H1 (cell line): ENCODE data around the gene MMP24OS. TPM values are rescaled to one million over a fixed set of nuclear protein-coding genes. Genes with fewer than 3 reads are reported as not detected.

Experiments used
- CTCF ChIA-PET: fragments of 300-600 bp; sonication (Branson Sonifier 250); formaldehyde crosslinking; loops from one replicate; lab custom pipeline; 2021; ENCODE audit not compliant: partially characterized antibody; lab: Charles Lee
- POLR2A ChIA-PET: fragments of 300-600 bp; sonication (Branson Sonifier 250); formaldehyde crosslinking; loops from one replicate; lab custom pipeline; 2021; ENCODE audit warnings: inconsistent platforms; ENCODE audit not compliant: partially characterized antibody; lab: Charles Lee
- DNase-seq, 2 experiments: peaks; one replicate each; pipeline versions ENCODE4 v3.0.0 to v3.0.0-alpha.2; 2010 to 2022; ENCODE audit warnings: low spot score in 2 of 2, low read depth in 1 of 2, mixed read lengths in 1 of 2
- FAIRE-seq: peaks from 2 replicates; lab custom pipeline; 2011; peaks lifted over from hg19 to GRCh38; lab: Jason Lieb, UNC
- H2AFZ ChIP-seq: 2 replicates; pipeline ENCODE4 v1.8.1; 2012; ENCODE audit warnings: low read length, inconsistent platforms
- H2AK5ac ChIP-seq: 2 replicates; pipeline ENCODE4 v1.6.1; 2013; ENCODE audit warnings: low read depth, low read length
- H2BK120ac ChIP-seq: replicated peaks from 2 replicates; pipeline ENCODE3; 2013; ENCODE audit warnings: low read depth, low read length, inconsistent platforms
- H2BK12ac ChIP-seq: 2 replicates; pipeline ENCODE4 v1.6.1; 2013; ENCODE audit warnings: low read depth, low read length
- H2BK15ac ChIP-seq: 2 replicates; pipeline ENCODE4 v1.6.1; 2013; ENCODE audit warnings: low read length
- H2BK20ac ChIP-seq: 2 replicates; pipeline ENCODE4 v1.6.1; 2013; ENCODE audit warnings: low read length
- H2BK5ac ChIP-seq: 2 replicates; pipeline ENCODE4 v1.6.1; 2013; ENCODE audit warnings: low read depth, low read length
- H3K14ac ChIP-seq: 2 replicates; pipeline ENCODE4 v1.6.1; 2013; ENCODE audit warnings: inconsistent platforms; ENCODE audit not compliant: insufficient read length
- H3K18ac ChIP-seq: 2 replicates; pipeline ENCODE4 v1.6.1; 2013; ENCODE audit warnings: low read length; ENCODE audit errors: extremely low read depth
- H3K23ac ChIP-seq: 2 replicates; pipeline ENCODE4 v1.6.1; 2013; ENCODE audit warnings: inconsistent platforms; ENCODE audit not compliant: insufficient read length
- H3K23me2 ChIP-seq: 2 replicates; pipeline ENCODE4 v1.6.1; 2013; ENCODE audit warnings: low read depth, low read length
- H3K27ac ChIP-seq: 2 replicates; pipeline ENCODE4 v1.6.1; 2011; ENCODE audit warnings: low read depth, low read length, inconsistent platforms
- H3K27me3 ChIP-seq, 4 experiments: replicated peaks in 1 of 4; 1 replicate in 1 of 4; 2 replicates in 3 of 4; pipeline versions ENCODE4 v1.6.1 to v1.8.1; 2011 to 2013; ENCODE audit warnings: low read length in 3 of 4, mild to moderate bottlenecking in 3 of 4, inconsistent platforms in 2 of 4, mixed read lengths in 2 of 4, moderate library complexity in 1 of 4; ENCODE audit not compliant: control insufficient read depth in 3 of 4, insufficient read depth in 3 of 4; ENCODE audit errors: extremely low read depth in 1 of 4
- H3K36me3 ChIP-seq, 4 experiments: 2 replicates each; pipeline versions ENCODE4 v1.6.1 to v1.8.1; 2011 to 2013; ENCODE audit warnings: mild to moderate bottlenecking in 4 of 4, low read length in 3 of 4, moderate library complexity in 2 of 4, control low read depth in 1 of 4, inconsistent platforms in 1 of 4; ENCODE audit not compliant: insufficient read depth in 4 of 4, control insufficient read depth in 2 of 4
- H3K4ac ChIP-seq: replicated peaks from 2 replicates; pipeline ENCODE3; 2013; ENCODE audit warnings: low read length, low read depth, mixed read lengths, inconsistent platforms; ENCODE audit not compliant: insufficient read length
- H3K4me1 ChIP-seq, 4 experiments: replicated peaks in 1 of 4; 1 replicate in 1 of 4; 2 replicates in 3 of 4; pipeline versions ENCODE4 v1.6.1 to v1.8.1; 2011 to 2013; ENCODE audit warnings: low read length in 3 of 4, inconsistent platforms in 2 of 4, mixed read lengths in 1 of 4; ENCODE audit not compliant: insufficient read depth in 4 of 4, control insufficient read depth in 3 of 4
- H3K4me2 ChIP-seq, 2 experiments: 2 replicates each; pipeline versions ENCODE4 v1.6.1 to v1.8.1; 2011 to 2013; ENCODE audit warnings: low read depth in 2 of 2, low read length in 2 of 2, control low read depth in 1 of 2, inconsistent platforms in 1 of 2, mild to moderate bottlenecking in 1 of 2; ENCODE audit not compliant: insufficient read depth in 1 of 2
- H3K4me3 ChIP-seq, 4 experiments: fragments of 200-600, 300-600 bp in 1 of 4; sonication (generic), shearing (Covaris generic), sonication (Bioruptor Twin) in 1 of 4; 2 replicates each; pipeline versions ENCODE4 v1.5.1 to v1.8.1; 2011 to 2016; ENCODE audit warnings: low read length in 4 of 4, low read depth in 3 of 4, control low read depth in 2 of 4, inconsistent platforms in 2 of 4, mild to moderate bottlenecking in 2 of 4, mixed read lengths in 1 of 4, moderate library complexity in 1 of 4; ENCODE audit not compliant: insufficient read depth in 2 of 4; ENCODE audit errors: extremely low read depth in 1 of 4
- H3K56ac ChIP-seq: replicated peaks from 2 replicates; pipeline ENCODE3; 2013; ENCODE audit warnings: low read depth, mild to moderate bottlenecking, mixed read lengths, low read length, inconsistent platforms; ENCODE audit not compliant: insufficient read length
- H3K79me1 ChIP-seq: 2 replicates; pipeline ENCODE4 v1.6.1; 2013; ENCODE audit warnings: low read depth, low read length, control low read depth
- H3K79me2 ChIP-seq, 2 experiments: 2 replicates each; pipeline versions ENCODE4 v1.6.1 to v1.8.1; 2012 to 2013; ENCODE audit warnings: low read length in 2 of 2, mild to moderate bottlenecking in 2 of 2, inconsistent platforms in 1 of 2; ENCODE audit not compliant: insufficient read depth in 2 of 2, control insufficient read depth in 1 of 2
- H3K9ac ChIP-seq, 4 experiments: replicated peaks in 1 of 4; 1 replicate in 1 of 4; 2 replicates in 3 of 4; pipeline versions ENCODE4 v1.6.1 to v1.8.1; 2011 to 2013; ENCODE audit warnings: low read depth in 3 of 4, low read length in 3 of 4, control low read depth in 2 of 4, mild to moderate bottlenecking in 2 of 4, moderate library complexity in 2 of 4, inconsistent platforms in 1 of 4; ENCODE audit errors: extremely low read depth in 1 of 4
- H3K9me3 ChIP-seq, 2 experiments: 2 replicates each; pipeline versions ENCODE4 v1.6.1 to v1.8.1; 2012 to 2013; ENCODE audit warnings: mild to moderate bottlenecking in 2 of 2, moderate library complexity in 2 of 2, control low read depth in 1 of 2, inconsistent platforms in 1 of 2, low read depth in 1 of 2, low read length in 1 of 2, mixed read lengths in 1 of 2; ENCODE audit not compliant: insufficient read depth in 2 of 2
- H4K20me1 ChIP-seq, 2 experiments: replicated peaks in 1 of 2; 2 replicates each; pipeline versions ENCODE3 to v1.8.1; 2011 to 2013; ENCODE audit warnings: inconsistent platforms in 2 of 2, low read length in 2 of 2, mild to moderate bottlenecking in 1 of 2; ENCODE audit not compliant: insufficient read depth in 2 of 2, control insufficient read depth in 1 of 2
- H4K5ac ChIP-seq: 2 replicates; pipeline ENCODE4 v1.6.1; 2013; ENCODE audit warnings: low read length, low read depth, mixed read lengths, inconsistent platforms; ENCODE audit not compliant: insufficient read length
- H4K8ac ChIP-seq: 2 replicates; pipeline ENCODE4 v1.8.0; 2013; ENCODE audit warnings: mild to moderate bottlenecking, moderate library complexity, low read length, inconsistent platforms; ENCODE audit not compliant: insufficient read depth; ENCODE audit errors: extremely low read depth
- H4K91ac ChIP-seq: replicated peaks from 2 replicates; pipeline ENCODE3; 2013; ENCODE audit warnings: low read length, mixed read lengths, inconsistent platforms; ENCODE audit not compliant: insufficient read length
- BRCA1 ChIP-seq: IDR thresholded peaks from 2 replicates; pipeline ENCODE4 v1.6.1; 2012; ENCODE audit warnings: low read depth, low read length, improper control_type of control experiment
- CEBPB ChIP-seq: IDR thresholded peaks from 2 replicates; pipeline ENCODE4 v1.6.1; 2012; ENCODE audit warnings: low read depth, low read length
- EGR1 ChIP-seq: IDR thresholded peaks from 2 replicates; pipeline ENCODE4 v1.6.1; 2011; ENCODE audit warnings: low read depth, low read length, borderline replicate concordance
- EZH2 ChIP-seq: fragments of 200-600 bp; sonication (generic); IDR thresholded peaks from 2 replicates; pipeline ENCODE4 v1.7.1; 2012; ENCODE audit warnings: low read depth, mild to moderate bottlenecking, moderate library complexity, low read length, inconsistent platforms; ENCODE audit not compliant: severe bottlenecking
- HDAC6 ChIP-seq: IDR thresholded peaks from one replicate; pipeline ENCODE4 v1.7.1; 2012; ENCODE audit warnings: low read depth, mild to moderate bottlenecking, inconsistent platforms, low read length, moderate library complexity
- KDM4A ChIP-seq: IDR thresholded peaks from one replicate; pipeline ENCODE4 v1.7.1; 2012; ENCODE audit warnings: low read depth, mild to moderate bottlenecking, moderate library complexity, low read length, inconsistent platforms; ENCODE audit not compliant: severe bottlenecking
- NANOG ChIP-seq: IDR thresholded peaks from 2 replicates; pipeline ENCODE4 v1.6.1; 2011; ENCODE audit warnings: low read length, low read depth, mild to moderate bottlenecking, inconsistent platforms; ENCODE audit not compliant: insufficient read depth, poor library complexity, severe bottlenecking
- POLR2AphosphoS5 ChIP-seq: IDR thresholded peaks from 2 replicates; pipeline ENCODE4 v1.6.1; 2011; ENCODE audit warnings: low read depth, low read length
- SP1 ChIP-seq: IDR thresholded peaks from 2 replicates; pipeline ENCODE4 v1.6.1; 2011; ENCODE audit warnings: low read depth, low read length
- SP4 ChIP-seq: IDR thresholded peaks from 2 replicates; pipeline ENCODE4 v1.6.1; 2012; ENCODE audit warnings: low read length, inconsistent platforms
- TCF12 ChIP-seq: IDR thresholded peaks from 2 replicates; pipeline ENCODE4 v1.6.1; 2011; ENCODE audit warnings: low read depth, mild to moderate bottlenecking, low read length
- WGBS, 2 experiments: shearing (Covaris generic) in 1 of 2; methylation state at CpG; one replicate each; pipeline versions ENCODE4 v1.1.6 to v1.1.7; 2013 to 2015; ENCODE audit warnings: low lambda C conversion rate in 2 of 2, mixed read lengths in 2 of 2, inconsistent platforms in 1 of 2, low coverage in 1 of 2, missing lambda C conversion rate in 1 of 2; ENCODE audit not compliant: insufficient replicate concordance in 2 of 2, insufficient coverage in 1 of 2, insufficient read length in 1 of 2; ENCODE audit errors: extremely low coverage in 1 of 2, missing lambda C conversion rate in 1 of 2; 5-methylcytosine and 5-hydroxymethylcytosine counted together
- polyA plus RNA-seq, 7 experiments: library from polyadenylated mRNA; depleted of rRNA in 3 of 7; stranded (reverse) in 5 of 7; unstranded in 2 of 7; fragments of >200 nt in 5 of 7; fragments of 200-250 nt in 2 of 7; gene quantifications; 1 replicate in 5 of 7; 2 replicates in 1 of 7; 4 replicates in 1 of 7; pipeline versions ENCODE4 v1.2.1 to v1.2.3, GENCODE V29; 2011 to 2013; ENCODE audit warnings: missing spikeins in 2 of 7, mixed read lengths in 2 of 7
- total RNA-seq: library from RNA; stranded (reverse); fragmentation: NEBNext Ultra II Directional; extraction: Animal tissue kit (Norgen Biotek cat#: 25700); gene quantifications from 2 replicates; pipeline ENCODE4 v1.2.1, GENCODE V29; 2021
- TF ChIP-seq, protein P1 (sequence below): IDR thresholded peaks from 2 replicates; pipeline ENCODE4 v1.6.1; 2012; ENCODE audit warnings: low read length, inconsistent platforms
- TF ChIP-seq, protein P2 (sequence below): IDR thresholded peaks from 2 replicates; pipeline ENCODE4 v1.6.1; 2012; ENCODE audit warnings: inconsistent platforms

Gene MMP24OS
- total and polyA plus RNA-seq, 2 of the 8 experiments (the other 6 are each of a cell fraction or from before 2014, with no cell fraction given): 19.0 to 21.3 TPM

DNA sequence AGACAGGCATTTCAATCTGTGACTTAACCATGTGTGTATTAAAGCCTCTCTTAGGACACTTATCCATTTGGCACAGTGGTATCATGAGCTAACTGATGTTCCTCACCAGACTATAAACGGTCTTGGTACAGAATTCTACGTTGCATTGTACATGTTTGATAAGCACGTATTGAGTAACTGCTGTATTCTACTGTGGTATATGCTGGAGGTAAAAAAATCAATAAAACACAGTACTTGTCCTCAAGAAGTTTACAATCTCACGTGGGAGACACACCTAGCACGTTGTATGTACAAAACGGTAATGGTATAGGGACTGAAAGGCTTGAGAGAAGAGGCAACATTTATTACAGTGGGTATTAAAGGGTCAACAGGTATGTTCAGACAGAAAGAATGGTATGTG lies 47.5 kb upstream of the MMP24OS start:
- H2BK15ac ChIP-seq: no peak overlapping the region
- H3K4me2 ChIP-seq: no peak overlapping the region
- no peaks in the 10 kb centered on the region for H3K9me3 ChIP-seq
- H3K36me3 ChIP-seq: no peaks in the 10 kb centered on the region
- no peak overlapping the region for H2BK12ac ChIP-seq
- no peaks in the 10 kb centered on the region for H3K79me1 ChIP-seq
- no peaks in the 10 kb centered on the region; a peak in 2 of 7 replicates for H3K27me3 ChIP-seq
- H3K4me3 ChIP-seq: no peak overlapping the region
- H4K8ac ChIP-seq: no peak overlapping the region
- no peak overlapping the region for H2AFZ ChIP-seq
- H3K14ac ChIP-seq: no peak overlapping the region
- H2BK120ac ChIP-seq: no peak overlapping the region
- CTCF ChIA-PET: interaction anchor here (0.7 to 1.2 kb wide), 4 partner anchors 9 to 23 kb away, joined by 3 to 4 read pairs (median 3); no protein-coding TSS in a partner anchor
- H2AK5ac ChIP-seq: no peak overlapping the region
- no peak for FAIRE-seq
- no peak overlapping the region for H3K9ac ChIP-seq
- H3K23me2 ChIP-seq: no peaks in the 10 kb centered on the region
- no peak overlapping the region for H4K5ac ChIP-seq
- POLR2A ChIA-PET: no interaction called here
- no peak overlapping the region for H3K56ac ChIP-seq
- no peak overlapping the region for H2BK5ac ChIP-seq
- no peak for DNase-seq
- no peak overlapping the region for H3K4ac ChIP-seq
- H4K20me1 ChIP-seq: peaks cover 0 to 1% of the 10 kb centered on the region in 2 experiments
- H3K79me2 ChIP-seq: no peaks in the 10 kb centered on the region
- no peak overlapping the region for H2BK20ac ChIP-seq
- H3K18ac ChIP-seq: no peak overlapping the region
- no peak overlapping the region for H3K23ac ChIP-seq
- H3K4me1 ChIP-seq: peaks cover 3 to 9% (median 5%) of the 10 kb centered on the region in 4 experiments; a peak in 6 of 7 replicates
- WGBS, 2 experiments: 83% methylated on average over 6 of the region's 6 CpGs; no CpG with 5 or more reads in 1 of the 2 experiments
- no peak overlapping the region for H3K27ac ChIP-seq
- H4K91ac ChIP-seq: no peak overlapping the region
- TF ChIP-seq, protein P1, sequence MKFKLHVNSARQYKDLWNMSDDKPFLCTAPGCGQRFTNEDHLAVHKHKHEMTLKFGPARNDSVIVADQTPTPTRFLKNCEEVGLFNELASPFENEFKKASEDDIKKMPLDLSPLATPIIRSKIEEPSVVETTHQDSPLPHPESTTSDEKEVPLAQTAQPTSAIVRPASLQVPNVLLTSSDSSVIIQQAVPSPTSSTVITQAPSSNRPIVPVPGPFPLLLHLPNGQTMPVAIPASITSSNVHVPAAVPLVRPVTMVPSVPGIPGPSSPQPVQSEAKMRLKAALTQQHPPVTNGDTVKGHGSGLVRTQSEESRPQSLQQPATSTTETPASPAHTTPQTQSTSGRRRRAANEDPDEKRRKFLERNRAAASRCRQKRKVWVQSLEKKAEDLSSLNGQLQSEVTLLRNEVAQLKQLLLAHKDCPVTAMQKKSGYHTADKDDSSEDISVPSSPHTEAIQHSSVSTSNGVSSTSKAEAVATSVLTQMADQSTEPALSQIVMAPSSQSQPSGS: no peak
- no peak for TF ChIP-seq EGR1
- TF ChIP-seq HDAC6: no peak
- no peak for TF ChIP-seq BRCA1
- no peak for TF ChIP-seq NANOG
- TF ChIP-seq SP1: no peak
- TF ChIP-seq EZH2: no peak
- TF ChIP-seq KDM4A: no peak
- no peak for TF ChIP-seq TCF12
- TF ChIP-seq, protein P2, sequence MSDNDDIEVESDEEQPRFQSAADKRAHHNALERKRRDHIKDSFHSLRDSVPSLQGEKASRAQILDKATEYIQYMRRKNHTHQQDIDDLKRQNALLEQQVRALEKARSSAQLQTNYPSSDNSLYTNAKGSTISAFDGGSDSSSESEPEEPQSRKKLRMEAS: no peak
- no peak for TF ChIP-seq CEBPB
- TF ChIP-seq POLR2AphosphoS5: no peak
- no peak for TF ChIP-seq SP4
